A549 (cell line): ENCODE data around the gene ADGRG1. TPM values are rescaled to one million over a fixed set of nuclear protein-coding genes. Genes with fewer than 3 reads are reported as not detected.
A peak's percentile ranks its signal among the peaks of the same experiment; 100 is the strongest.

Experiments used
- ATAC-seq, 2 experiments: fragments of 200-7000 bp in 1 of 2; fragments of >200 bp in 1 of 2; cut with Nextera tagmentation in 1 of 2; cut with Tn5 transposase in 1 of 2; 3 replicates each; pipeline versions ENCODE4 v1.8.0 to v1.9.1; 2018 to 2020; ENCODE audit warnings: mild to moderate bottlenecking in 1 of 2, moderate library complexity in 1 of 2
- CTCF ChIA-PET: fragments of 300-600 bp; sonication (Branson Sonifier 250); formaldehyde crosslinking; extraction: SDS; loops from one replicate; lab custom pipeline; 2021; ENCODE audit warnings: antibody characterized with exemption, inconsistent platforms; lab: Yijun Ruan, JAX
- POLR2A ChIA-PET: fragments of 350-600 bp; formaldehyde crosslinking; extraction: SDS; loops from one replicate; lab custom pipeline; 2021; ENCODE audit warnings: antibody characterized with exemption, inconsistent platforms; lab: Yijun Ruan, JAX
- DNase-seq, 2 experiments: peaks; one replicate each; pipeline versions ENCODE4 v3.0.0 to v3.0.0-alpha.2; 2011 to 2016; ENCODE audit warnings: low read depth in 1 of 2, low spot score in 1 of 2
- FAIRE-seq: peaks from 2 replicates; lab custom pipeline; 2011; peaks lifted over from hg19 to GRCh38; lab: Jason Lieb, UNC
- H3K27ac ChIP-seq, 2 experiments: fragments of >200 bp; sonication (Bioruptor Twin); formaldehyde crosslinking; 3 replicates each; pipeline ENCODE4 v1.5.1; 2016 to 2017
- H3K4me1 ChIP-seq: fragments of >200 bp; sonication (Bioruptor Twin); formaldehyde crosslinking; 3 replicates; pipeline ENCODE4 v1.6.1; 2016
- H3K4me2 ChIP-seq: fragments of >200 bp; sonication (Bioruptor Twin); formaldehyde crosslinking; 3 replicates; pipeline ENCODE4 v1.6.1; 2016
- H3K4me3 ChIP-seq: fragments of >200 bp; sonication (Bioruptor Twin); formaldehyde crosslinking; 3 replicates; pipeline ENCODE4 v1.5.1; 2016
- H3K9me3 ChIP-seq: fragments of >200 bp; sonication (Bioruptor Twin); formaldehyde crosslinking; 3 replicates; pipeline ENCODE4 v1.6.1; 2016
- ATOH8 ChIP-seq: fragments of 250-450 bp; sonication (Bioruptor Pico); IDR thresholded peaks from 2 replicates; pipeline ENCODE4 v1.5.0; 2020; ENCODE audit warnings: low read depth, mild to moderate bottlenecking, moderate library complexity
- CBX8 ChIP-seq: fragments of 200-600 bp; sonication (generic); IDR thresholded peaks from 2 replicates; pipeline ENCODE4 v1.6.1; 2016
- CTCF ChIP-seq: fragments of >200 bp; sonication (Bioruptor Twin); formaldehyde crosslinking; IDR thresholded peaks from 3 replicates; pipeline ENCODE4 v1.5.1; 2016
- FOSB ChIP-seq: fragments of 250-450 bp; sonication (Bioruptor Pico); IDR thresholded peaks from 2 replicates; pipeline ENCODE4 v1.5.0; 2020; ENCODE audit warnings: mild to moderate bottlenecking, moderate library complexity
- FOSL2 ChIP-seq, 2 experiments: fragments of 450-650 bp in 1 of 2; fragments of >200 bp in 1 of 2; sonication (Bioruptor Twin) in 1 of 2; formaldehyde crosslinking; IDR thresholded peaks; 2 replicates each; pipeline versions ENCODE4 v1.5.0 to v1.6.1; 2016 to 2020; ENCODE audit warnings: mild to moderate bottlenecking in 1 of 2, moderate library complexity in 1 of 2
- HDAC2 ChIP-seq: fragments of 200-600 bp; sonication (generic); IDR thresholded peaks from 2 replicates; pipeline ENCODE4 v1.6.1; 2016
- HEYL ChIP-seq: fragments of 250-450 bp; sonication (Bioruptor Pico); IDR thresholded peaks from 2 replicates; pipeline ENCODE4 v1.8.0; 2021; ENCODE audit warnings: mild to moderate bottlenecking, moderate library complexity
- HOXB5 ChIP-seq: fragments of 250-450 bp; sonication (Bioruptor Pico); IDR thresholded peaks from 2 replicates; pipeline ENCODE4 v1.5.0; 2020; ENCODE audit warnings: mild to moderate bottlenecking, moderate library complexity
- MAFK ChIP-seq: fragments of 450-650 bp; IDR thresholded peaks from 2 replicates; pipeline ENCODE4 v1.6.1; 2014; ENCODE audit not compliant: partially characterized antibody
- MAX ChIP-seq: IDR thresholded peaks from 2 replicates; pipeline ENCODE4 v1.6.1; 2012
- MYC ChIP-seq: IDR thresholded peaks from 2 replicates; pipeline ENCODE4 v1.6.1; 2012; ENCODE audit warnings: mild to moderate bottlenecking, inconsistent platforms, low read length, improper control_type of control experiment, borderline replicate concordance
- NR3C1 ChIP-seq: fragments of >200 bp; sonication (Bioruptor Twin); formaldehyde crosslinking; IDR thresholded peaks from 3 replicates; pipeline ENCODE4 v1.6.1; 2017
- PBX3 ChIP-seq: IDR thresholded peaks from 2 replicates; pipeline ENCODE4 v1.6.1; 2012
- PHF8 ChIP-seq: fragments of 200-600 bp; sonication (generic); IDR thresholded peaks from 2 replicates; pipeline ENCODE4 v1.6.1; 2016; ENCODE audit warnings: low read depth, mild to moderate bottlenecking, antibody characterized with exemption, moderate library complexity, borderline replicate concordance
- POLR2A ChIP-seq: IDR thresholded peaks from 2 replicates; pipeline ENCODE4 v1.6.1; 2012; ENCODE audit warnings: mild to moderate bottlenecking, low read length
- POLR2AphosphoS2 ChIP-seq: conservative IDR thresholded peaks from 2 replicates; pipeline ENCODE4 v1.6.1; 2012; ENCODE audit warnings: low read length, improper control_type of control experiment, inconsistent platforms
- RAD21 ChIP-seq, 2 experiments: fragments of >200 bp in 1 of 2; sonication (Bioruptor Twin) in 1 of 2; formaldehyde crosslinking in 1 of 2; IDR thresholded peaks in 1 of 2; conservative IDR thresholded peaks in 1 of 2; 2 replicates in 1 of 2; 3 replicates in 1 of 2; pipeline ENCODE4 v1.6.1; 2012 to 2018; ENCODE audit warnings: inconsistent platforms in 1 of 2
- RARB ChIP-seq: fragments of 250-450 bp; sonication (Bioruptor Pico); IDR thresholded peaks from 2 replicates; pipeline ENCODE4 v1.8.0; 2021; ENCODE audit warnings: mild to moderate bottlenecking, moderate library complexity
- RCOR1 ChIP-seq: fragments of 150-350 bp; IDR thresholded peaks from 2 replicates; pipeline ENCODE4 v1.6.1; 2014; ENCODE audit warnings: antibody characterized with exemption, low read length, low read depth
- SMC3 ChIP-seq: fragments of >200 bp; sonication (Bioruptor Twin); formaldehyde crosslinking; IDR thresholded peaks from 3 replicates; pipeline ENCODE4 v1.6.1; 2018; ENCODE audit warnings: inconsistent platforms
- SREBF2 ChIP-seq: fragments of 450-650 bp; IDR thresholded peaks from 2 replicates; pipeline ENCODE4 v1.6.1; 2014; ENCODE audit warnings: mild to moderate bottlenecking, moderate library complexity
- TFCP2L1 ChIP-seq: fragments of 250-450 bp; sonication (Bioruptor Pico); IDR thresholded peaks from 2 replicates; pipeline ENCODE4 v1.5.0; 2021; ENCODE audit warnings: mild to moderate bottlenecking
- USF2 ChIP-seq: fragments of 450-650 bp; IDR thresholded peaks from 2 replicates; pipeline ENCODE4 v1.6.1; 2014; ENCODE audit warnings: antibody characterized with exemption
- ZNF302 ChIP-seq: fragments of 250-450 bp; sonication (Bioruptor Pico); IDR thresholded peaks from 2 replicates; pipeline ENCODE4 v1.9.0; 2021; ENCODE audit warnings: inconsistent platforms, mild to moderate bottlenecking, moderate library complexity
- ZSCAN20 ChIP-seq: fragments of 250-450 bp; sonication (Bioruptor Pico); IDR thresholded peaks from 2 replicates; pipeline ENCODE4 v1.8.0; 2022; ENCODE audit warnings: mild to moderate bottlenecking, moderate library complexity
- WGBS: methylation state at CpG from one replicate; pipeline ENCODE4 v1.1.6; 2017; ENCODE audit errors: missing lambda C conversion rate; 5-methylcytosine and 5-hydroxymethylcytosine counted together
- polyA plus RNA-seq, 4 experiments: library from polyadenylated mRNA; depleted of rRNA in 3 of 4; stranded (reverse); fragments of >200 nt; fragmentation: RNase III in 1 of 4; extraction: RNeasy Plus Mini Kit Qiagen cat#74134 plus additional on column Dnase treatment in 1 of 4; gene quantifications; 2 replicates in 3 of 4; 3 replicates in 1 of 4; pipeline ENCODE4 v1.2.3, GENCODE V29; 2011 to 2017
- TF ChIP-seq, protein P1 (sequence below): fragments of >200 bp; sonication (Bioruptor Twin); formaldehyde crosslinking; IDR thresholded peaks from 2 replicates; pipeline ENCODE4 v1.6.1; 2016

ADGRG1 gene
- polyA plus RNA-seq, 2 of the 4 experiments (the other 2 are of a cell fraction), result 28.3 to 142 TPM

- Histone ChIP-seq H3K27ac (no peak overlapping the region), H3K9me3 (no peaks in the 10 kb centered on the region; the same call in 2 of the 3 replicates), H3K4me2 (no peak overlapping the region), H3K4me3 (no peak overlapping the region), H3K4me1 (peaks cover 18% of the 10 kb centered on the region)
- FAIRE-seq, result no peak
- ATAC-seq, result no peak
- ChIA-PET CTCF (interaction anchor here (0.8 to 35.2 kb wide), 6 partner anchors 12 to 63 kb away, joined by 3 to 785 read pairs (median 96); no protein-coding TSS in a partner anchor), POLR2A (interaction anchor here (0.6 to 0.7 kb wide), 2 partner anchors 118 to 175 kb away, joined by 6 to 9 read pairs; no protein-coding TSS in a partner anchor)
- DNase-seq, result no peak
- TF ChIP-seq HEYL (CRISPR knock-in tag) (no peak), PBX3 (no peak), MYC (no peak), CBX8 (no peak), HDAC2 (no peak), FOSB (no peak)
- WGBS, result 94% methylated on average over 7 of the region's 7 CpGs
These were observed 39.1 kb upstream of the ADGRG1 start for GRCh38 chr16:57589374-57589773.

DNA sequence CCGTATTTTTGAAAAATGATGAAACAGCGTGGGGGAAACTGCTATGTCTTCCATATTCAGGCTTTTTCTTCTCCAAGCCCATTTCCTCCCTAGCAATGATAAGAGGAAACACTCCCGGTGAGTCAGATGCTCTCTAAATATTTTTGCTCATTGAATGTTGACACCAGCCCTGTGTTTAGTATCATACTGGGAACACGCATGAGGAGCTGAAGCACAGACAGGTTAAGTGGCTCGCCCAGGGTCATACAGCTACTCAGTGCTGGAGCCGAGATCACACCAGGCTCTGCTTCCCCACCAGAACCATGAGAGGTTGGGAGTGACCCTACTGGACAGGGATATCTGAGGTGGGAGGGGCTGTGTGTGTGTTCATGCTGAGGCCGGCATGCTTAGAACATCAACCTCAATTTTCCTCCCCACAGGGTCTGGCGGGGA, 37.8 kb upstream of the ADGRG1 start:
- ATAC-seq (peak; percentile 73 to 76), DNase-seq (peak; percentile 44 to 63), FAIRE-seq (no peak)
- peaks cover 18% of the 10 kb centered on the region for H3K4me1 ChIP-seq
- H3K4me2 ChIP-seq, result peak overlapping the region; percentile 76
- no peak for TF ChIP-seq HDAC2
- no peak for TF ChIP-seq RCOR1
- no peak for TF ChIP-seq MAFK
- ChIA-PET POLR2A (interaction anchor here (0.7 to 1.2 kb wide), 4 partner anchors 37 to 146 kb away, joined by 3 to 5 read pairs (median 4); partner anchors contain the start of genes ADGRG1 and KATNB1), CTCF (interaction anchor here (0.6 to 35.2 kb wide), 46 partner anchors 7 to 566 kb away, joined by 3 to 785 read pairs (median 4); partner anchors contain the start of genes ADGRG1 and KATNB1)
- H3K27ac ChIP-seq, result peak overlapping the region; percentile 55 to 78
- no peak overlapping the region for H3K4me3 ChIP-seq
- no peaks in the 10 kb centered on the region; the same call in 2 of the 3 replicates for H3K9me3 ChIP-seq
- WGBS, result 11% methylated on average over 8 of the region's 8 CpGs

DNA sequence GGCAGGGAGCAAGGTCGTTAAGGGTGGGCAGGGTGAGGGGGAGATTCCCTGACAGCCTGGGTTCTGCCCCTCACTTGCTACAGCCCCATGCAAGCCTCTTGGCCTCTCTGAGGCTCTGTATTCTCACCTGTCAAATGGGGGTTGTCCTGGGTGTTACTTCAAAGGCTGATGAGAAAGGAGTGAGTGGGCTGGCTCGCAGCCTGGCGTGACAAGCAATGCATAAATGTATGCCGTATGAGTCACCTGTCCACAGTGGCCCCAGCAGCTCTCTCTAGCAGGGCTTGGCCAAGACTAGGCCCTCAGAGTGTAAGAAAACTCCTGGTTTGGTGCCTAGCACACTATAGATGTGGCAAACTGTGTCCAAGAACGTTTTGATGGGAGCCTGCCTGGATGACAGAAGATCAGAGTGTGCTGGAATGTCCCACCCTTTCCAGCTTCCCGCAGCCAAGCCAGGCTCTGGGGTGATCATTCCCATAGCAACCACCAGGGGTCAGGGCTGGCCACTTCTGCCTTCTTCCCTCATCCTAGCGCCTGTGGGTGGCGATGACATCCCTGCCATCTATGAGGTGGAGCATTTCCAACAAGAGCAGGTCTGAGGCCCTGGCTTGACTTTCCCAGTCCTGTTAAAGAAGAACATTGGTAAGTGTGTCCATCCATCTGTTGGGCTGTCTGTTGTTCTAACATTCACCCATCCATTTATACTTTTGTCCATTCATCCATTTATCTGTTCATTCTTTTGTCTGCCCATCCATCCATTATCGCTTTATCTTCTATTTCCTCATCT, 37.2 kb upstream of the ADGRG1 start:
- WGBS, result 13% methylated on average over 9 of the region's 9 CpGs
- peak overlapping the region; percentile 76 for H3K4me2 ChIP-seq
- ChIA-PET CTCF (interaction anchor here (0.6 to 35.2 kb wide), 46 partner anchors 8 to 566 kb away, joined by 3 to 785 read pairs (median 4); partner anchors contain the start of genes ADGRG1 and KATNB1), POLR2A (interaction anchor here (0.7 to 1.2 kb wide), 4 partner anchors 36 to 145 kb away, joined by 3 to 5 read pairs (median 4); partner anchors contain the start of genes ADGRG1 and KATNB1)
- DNase-seq, result peak; percentile 82 to 90
- FAIRE-seq, result peak; percentile 92
- no peak overlapping the region for H3K4me3 ChIP-seq
- peaks cover 18% of the 10 kb centered on the region for H3K4me1 ChIP-seq
- ATAC-seq, result peak; percentile 94 to 97
- H3K27ac ChIP-seq, result peak overlapping the region; percentile 55 to 78
- no peaks in the 10 kb centered on the region; the same call in 2 of the 3 replicates for H3K9me3 ChIP-seq
- TF ChIP-seq MAX (no peak; the same call in none of the 2 replicates), USF2 (0 out of 2 replicates have a peak, but pooled peaks have one; percentile 12), SMC3 (peak; percentile 96), POLR2A (no peak), PHF8 (no peak), ATOH8 (no peak), RARB (CRISPR knock-in tag) (no peak), ZSCAN20 (CRISPR knock-in tag) (no peak), RCOR1 (no peak), HOXB5 (CRISPR knock-in tag) (no peak), TFCP2L1 (CRISPR knock-in tag) (no peak), HDAC2 (no peak), RAD21 (conservative IDR thresholded peaks at IDR 0.05 in 1 of 2, IDR thresholded peaks at IDR 0.05 in 1 of 2) (peak; percentile 95 to 96), CTCF (peak; percentile 95), NR3C1 (no peak), ZNF302 (no peak), POLR2AphosphoS2 (no peak), FOSL2 (IDR thresholded peaks at IDR 0.05) (peak; percentile 61; the same call in 1 of the 2 replicates), FOSL2 (CRISPR knock-in tag; IDR thresholded peaks at IDR 0.05) (peak; percentile 86), SREBF2 (no peak)
- TF ChIP-seq, protein P1, sequence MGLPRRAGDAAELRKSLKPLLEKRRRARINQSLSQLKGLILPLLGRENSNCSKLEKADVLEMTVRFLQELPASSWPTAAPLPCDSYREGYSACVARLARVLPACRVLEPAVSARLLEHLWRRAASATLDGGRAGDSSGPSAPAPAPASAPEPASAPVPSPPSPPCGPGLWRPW, result no peak
